Mesendoderm (in vitro differentiated cells): ENCODE results near the gene DCUN1D3.

Experiments used
- DNase-seq: peaks from one replicate; pipeline ENCODE4 v3.0.0; 2013
- H2AK5ac ChIP-seq: 2 replicates; pipeline ENCODE4 v1.6.1; 2013; ENCODE audit warnings: low read length, inconsistent platforms
- H2BK120ac ChIP-seq: 2 replicates; pipeline ENCODE4 v1.6.1; 2013; ENCODE audit warnings: low read depth, mild to moderate bottlenecking, low read length, moderate library complexity, mixed read lengths
- H2BK15ac ChIP-seq: replicated peaks from 2 replicates; pipeline ENCODE4 v1.6.1; 2013; ENCODE audit warnings: low read depth, mild to moderate bottlenecking, moderate library complexity
- H2BK5ac ChIP-seq: 2 replicates; pipeline ENCODE4 v1.6.1; 2013; ENCODE audit warnings: low read length, inconsistent platforms
- H3K18ac ChIP-seq: 2 replicates; pipeline ENCODE4 v1.6.1; 2013; ENCODE audit warnings: mild to moderate bottlenecking, low read length, mixed read lengths
- H3K23ac ChIP-seq: one replicate; pipeline ENCODE4 v1.6.1; 2013; ENCODE audit warnings: low read length
- H3K27ac ChIP-seq: 2 replicates; pipeline ENCODE4 v1.5.1; 2013; ENCODE audit warnings: low read depth, mild to moderate bottlenecking, inconsistent platforms, low read length, moderate library complexity
- H3K27me3 ChIP-seq: 2 replicates; pipeline ENCODE4 v1.6.1; 2013; ENCODE audit warnings: low read length, control low read depth, mild to moderate bottlenecking, inconsistent platforms; ENCODE audit not compliant: insufficient read depth, poor library complexity
- H3K36me3 ChIP-seq: 2 replicates; pipeline ENCODE4 v1.6.1; 2013; ENCODE audit warnings: low read length, inconsistent platforms; ENCODE audit not compliant: control insufficient read depth, insufficient read depth
- H3K4ac ChIP-seq: one replicate; pipeline ENCODE4 v1.6.1; 2013; ENCODE audit warnings: low read depth, mild to moderate bottlenecking, low read length, moderate library complexity
- H3K4me1 ChIP-seq: 2 replicates; pipeline ENCODE4 v1.6.1; 2013; ENCODE audit warnings: low read depth, low read length, inconsistent platforms; ENCODE audit not compliant: control insufficient read depth
- H3K4me2 ChIP-seq: 2 replicates; pipeline ENCODE4 v1.6.1; 2013; ENCODE audit warnings: low read length
- H3K4me3 ChIP-seq: 2 replicates; pipeline ENCODE4 v1.5.1; 2013; ENCODE audit warnings: mild to moderate bottlenecking, low read length
- H3K56ac ChIP-seq: one replicate; pipeline ENCODE4 v1.6.1; 2013; ENCODE audit warnings: low read length
- H3K79me1 ChIP-seq: 2 replicates; pipeline ENCODE4 v1.6.1; 2013; ENCODE audit warnings: low read length, inconsistent platforms
- H3K79me2 ChIP-seq: 2 replicates; pipeline ENCODE4 v1.6.1; 2013; ENCODE audit warnings: mild to moderate bottlenecking, low read length; ENCODE audit not compliant: control insufficient read depth, insufficient read depth
- H3K9ac ChIP-seq: 2 replicates; pipeline ENCODE4 v1.6.1; 2013; ENCODE audit warnings: low read length, inconsistent platforms
- H4K5ac ChIP-seq: one replicate; pipeline ENCODE4 v1.6.1; 2013; ENCODE audit warnings: low read length
- H4K8ac ChIP-seq: one replicate; pipeline ENCODE4 v1.6.1; 2013; ENCODE audit warnings: low read depth, mild to moderate bottlenecking, control low read depth, low read length, moderate library complexity
- WGBS: extraction: QIAGEN DNeasy Blood & Tissue Kit; methylation state at CpG from one replicate; pipeline ENCODE4 v1.1.7; 2013; ENCODE audit warnings: low lambda C conversion rate, missing lambda C conversion rate; ENCODE audit not compliant: insufficient coverage; ENCODE audit errors: extremely low coverage; 5-methylcytosine and 5-hydroxymethylcytosine counted together

The DCUN1D3 gene

DNA sequence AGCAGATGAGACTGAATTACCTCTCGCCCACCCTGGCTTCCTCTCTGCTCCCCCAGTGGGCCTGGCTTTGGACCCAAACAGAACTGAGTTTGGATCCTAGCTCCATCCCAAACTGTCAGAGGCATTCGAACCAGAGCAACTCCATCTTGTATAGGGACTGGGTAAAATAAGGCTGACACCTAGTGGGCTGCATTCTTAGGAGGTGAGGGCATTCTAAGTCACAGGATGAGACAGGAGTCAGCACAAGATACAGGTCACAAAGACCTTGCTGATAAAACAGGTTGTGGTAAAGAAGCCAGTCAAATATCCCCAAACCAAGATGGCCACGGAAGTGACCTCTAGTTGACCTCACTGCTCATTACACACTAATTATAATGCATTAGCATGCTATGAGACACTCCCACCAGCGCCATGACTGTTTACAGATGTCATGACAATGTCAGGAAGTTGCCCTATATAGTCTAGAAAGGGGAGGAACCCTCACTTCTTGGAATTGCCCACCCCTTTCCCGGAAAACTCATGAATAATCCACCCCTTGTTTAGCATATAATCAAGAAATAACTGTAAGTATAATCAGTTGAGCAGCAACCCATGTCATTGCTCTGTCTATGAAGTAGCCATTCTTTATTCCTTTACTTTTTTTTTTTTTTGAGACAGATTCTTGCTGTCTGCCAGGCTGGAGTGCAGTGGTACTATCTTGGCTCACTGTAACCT, 44.9 kb upstream of the DCUN1D3 start:
- Histone ChIP-seq H2BK5ac (no peak overlapping the region), H2BK120ac (no peak overlapping the region), H4K8ac (no peak overlapping the region), H3K4me3 (no peak overlapping the region), H3K9ac (no peak overlapping the region), H3K4me2 (no peak overlapping the region), H2BK15ac (no peak overlapping the region), H3K36me3 (no peaks in the 10 kb centered on the region), H3K4me1 (peaks cover 2% of the 10 kb centered on the region), H3K27me3 (no peaks in the 10 kb centered on the region), H3K4ac (no peak overlapping the region), H4K5ac (no peak overlapping the region), H2AK5ac (no peak overlapping the region), H3K56ac (no peak overlapping the region), H3K18ac (no peak overlapping the region), H3K79me2 (no peaks in the 10 kb centered on the region), H3K23ac (no peak overlapping the region), H3K27ac (no peak overlapping the region), H3K79me1 (no peaks in the 10 kb centered on the region)
- WGBS: no CpG with 5 or more reads among the region's 5 CpGs
- DNase-seq: peak; percentile 83

DNA sequence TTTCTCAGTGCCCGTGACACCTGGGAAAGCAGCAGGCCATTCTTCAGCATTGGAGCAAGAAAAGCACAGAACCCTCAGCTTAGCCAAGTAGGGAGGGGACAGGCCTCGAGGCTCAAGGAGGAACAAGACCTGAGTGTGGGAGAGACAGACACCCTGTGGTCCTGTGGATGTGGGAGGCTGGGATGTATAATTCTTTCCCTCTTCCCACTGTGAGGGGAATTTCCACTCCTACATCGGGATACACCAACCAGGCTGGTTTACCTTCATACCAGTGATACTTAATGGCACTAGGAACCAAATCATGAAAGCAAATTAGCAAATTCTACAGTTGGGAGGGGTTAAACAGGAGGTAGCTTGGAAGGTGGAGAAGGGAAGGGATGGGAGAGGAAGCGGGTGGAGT, 42.1 kb upstream of the DCUN1D3 start:
- H4K5ac ChIP-seq: no peak overlapping the region
- DNase-seq: no peak
- no peaks in the 10 kb centered on the region for H3K79me2 ChIP-seq
- H3K4ac ChIP-seq: no peak overlapping the region
- no peak overlapping the region for H3K18ac ChIP-seq
- H3K4me3 ChIP-seq: no peak overlapping the region
- H2BK5ac ChIP-seq: no peak overlapping the region
- no peak overlapping the region for H3K9ac ChIP-seq
- no CpG with 5 or more reads among the region's 4 CpGs for WGBS
- no peaks in the 10 kb centered on the region for H3K36me3 ChIP-seq
- H3K4me1 ChIP-seq: peaks cover 2% of the 10 kb centered on the region
- H3K4me2 ChIP-seq: no peak overlapping the region
- H2AK5ac ChIP-seq: no peak overlapping the region
- H3K56ac ChIP-seq: no peak overlapping the region
- H3K27me3 ChIP-seq: no peaks in the 10 kb centered on the region
- no peak overlapping the region for H2BK120ac ChIP-seq
- H3K27ac ChIP-seq: no peak overlapping the region
- H3K23ac ChIP-seq: no peak overlapping the region
- no peak overlapping the region for H2BK15ac ChIP-seq
- no peak overlapping the region for H4K8ac ChIP-seq
- H3K79me1 ChIP-seq: no peaks in the 10 kb centered on the region

DNA sequence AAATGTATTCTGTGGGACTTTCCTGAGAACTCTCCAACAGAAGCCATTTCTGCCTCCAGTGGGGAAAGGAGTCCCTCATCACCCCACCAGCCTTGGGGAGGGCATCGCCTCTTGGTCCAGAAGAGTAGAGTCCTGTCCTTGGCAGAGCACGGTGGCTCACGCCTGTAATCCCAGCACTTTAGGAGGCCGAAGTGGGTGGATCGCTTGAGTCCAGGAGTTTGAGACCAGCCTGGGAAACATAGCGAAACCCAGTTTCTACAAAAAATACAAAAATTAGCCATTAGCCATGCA, 41.4 kb upstream of the DCUN1D3 start:
- no peaks in the 10 kb centered on the region for H3K36me3 ChIP-seq
- H3K4ac ChIP-seq: no peak overlapping the region
- H3K79me1 ChIP-seq: no peaks in the 10 kb centered on the region
- no peak overlapping the region for H2AK5ac ChIP-seq
- WGBS: no CpG with 5 or more reads among the region's 6 CpGs
- H3K4me3 ChIP-seq: no peak overlapping the region
- no peak overlapping the region for H3K23ac ChIP-seq
- no peaks in the 10 kb centered on the region for H3K27me3 ChIP-seq
- H2BK5ac ChIP-seq: no peak overlapping the region
- no peak overlapping the region for H3K56ac ChIP-seq
- H3K79me2 ChIP-seq: no peaks in the 10 kb centered on the region
- no peak for DNase-seq
- peaks cover 2% of the 10 kb centered on the region for H3K4me1 ChIP-seq
- H4K8ac ChIP-seq: no peak overlapping the region
- no peak overlapping the region for H3K18ac ChIP-seq
- H2BK120ac ChIP-seq: no peak overlapping the region
- H3K27ac ChIP-seq: no peak overlapping the region
- H3K4me2 ChIP-seq: no peak overlapping the region
- no peak overlapping the region for H2BK15ac ChIP-seq
- no peak overlapping the region for H3K9ac ChIP-seq
- no peak overlapping the region for H4K5ac ChIP-seq

DNA sequence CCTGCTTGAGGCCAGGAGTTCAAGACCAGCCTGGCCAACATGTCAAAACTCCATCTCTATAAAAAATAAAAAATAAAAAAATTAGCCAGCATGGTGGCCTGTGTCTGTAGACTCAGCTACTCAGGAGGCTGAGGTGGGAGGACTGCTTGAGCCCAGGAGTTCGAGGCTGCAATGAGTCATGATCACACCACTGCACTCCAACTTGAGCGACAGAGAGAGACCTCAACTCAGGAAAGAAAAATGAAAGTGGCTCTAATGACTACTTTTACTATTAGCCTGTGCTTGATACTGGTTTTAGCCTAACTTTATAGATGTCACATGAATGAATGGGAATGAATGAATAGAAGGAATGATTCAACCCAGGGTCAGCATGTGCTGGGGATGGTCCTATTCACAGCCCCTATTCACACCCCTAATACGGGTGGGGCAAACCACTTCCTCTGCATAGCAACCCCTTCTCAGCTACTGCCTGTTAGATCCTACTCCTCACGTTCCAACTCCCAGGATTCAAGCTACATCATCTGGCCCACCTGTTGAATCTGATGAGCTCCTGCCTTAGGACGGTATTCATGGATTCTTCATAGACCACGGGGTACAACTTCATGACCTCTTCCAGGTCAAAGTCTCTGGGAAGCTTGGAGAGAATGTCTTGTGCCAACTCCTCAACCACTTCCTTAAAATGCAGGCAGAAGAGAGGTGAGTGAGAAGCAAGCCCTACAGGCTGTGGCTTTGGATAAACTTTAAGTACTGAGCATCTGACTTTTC, 40.9 kb upstream of the DCUN1D3 start:
- Histone ChIP-seq H3K18ac (no peak overlapping the region), H3K27me3 (no peaks in the 10 kb centered on the region), H3K4me1 (peaks cover 2% of the 10 kb centered on the region), H3K79me2 (no peaks in the 10 kb centered on the region), H3K23ac (no peak overlapping the region), H3K4ac (no peak overlapping the region), H3K79me1 (no peaks in the 10 kb centered on the region), H3K9ac (no peak overlapping the region), H3K27ac (no peak overlapping the region), H2BK15ac (no peak overlapping the region), H3K4me2 (no peak overlapping the region), H3K4me3 (no peak overlapping the region), H2BK5ac (no peak overlapping the region), H3K56ac (no peak overlapping the region), H2AK5ac (no peak overlapping the region), H4K8ac (no peak overlapping the region), H4K5ac (no peak overlapping the region), H2BK120ac (no peak overlapping the region), H3K36me3 (no peaks in the 10 kb centered on the region)
- DNase-seq: no peak
- WGBS: no CpG with 5 or more reads among the region's 6 CpGs

DNA sequence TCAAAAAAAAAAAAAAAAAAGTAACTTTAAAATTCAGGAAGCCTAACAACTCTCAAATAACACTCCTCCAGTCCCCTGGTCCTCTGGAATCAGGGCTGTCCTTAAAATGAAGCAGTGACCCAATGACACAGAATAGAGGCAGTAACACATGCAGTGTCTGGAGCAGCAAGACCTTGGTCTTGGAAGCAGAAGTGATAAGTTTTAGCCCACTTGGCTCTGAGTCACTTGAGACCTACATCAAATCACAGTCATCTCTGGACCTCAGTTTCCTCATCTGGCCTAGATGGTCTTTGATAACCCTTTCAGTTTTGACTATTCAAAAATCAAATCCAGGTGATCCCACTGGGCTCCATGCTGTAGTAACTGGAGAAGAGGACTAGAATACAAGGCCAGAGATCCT, 39.5 kb upstream of the DCUN1D3 start:
- Histone ChIP-seq H3K18ac (no peak overlapping the region), H3K79me2 (no peaks in the 10 kb centered on the region), H2BK120ac (no peak overlapping the region), H3K4ac (no peak overlapping the region), H3K79me1 (no peaks in the 10 kb centered on the region), H3K9ac (no peak overlapping the region), H3K56ac (no peak overlapping the region), H3K27me3 (no peaks in the 10 kb centered on the region), H3K36me3 (no peaks in the 10 kb centered on the region), H2BK5ac (no peak overlapping the region), H3K4me2 (no peak overlapping the region), H4K8ac (no peak overlapping the region), H2BK15ac (no peak overlapping the region), H3K4me3 (no peak overlapping the region), H3K27ac (no peak overlapping the region), H3K4me1 (peaks cover 2% of the 10 kb centered on the region), H4K5ac (no peak overlapping the region), H3K23ac (no peak overlapping the region), H2AK5ac (no peak overlapping the region)
- no peak for DNase-seq

DNA sequence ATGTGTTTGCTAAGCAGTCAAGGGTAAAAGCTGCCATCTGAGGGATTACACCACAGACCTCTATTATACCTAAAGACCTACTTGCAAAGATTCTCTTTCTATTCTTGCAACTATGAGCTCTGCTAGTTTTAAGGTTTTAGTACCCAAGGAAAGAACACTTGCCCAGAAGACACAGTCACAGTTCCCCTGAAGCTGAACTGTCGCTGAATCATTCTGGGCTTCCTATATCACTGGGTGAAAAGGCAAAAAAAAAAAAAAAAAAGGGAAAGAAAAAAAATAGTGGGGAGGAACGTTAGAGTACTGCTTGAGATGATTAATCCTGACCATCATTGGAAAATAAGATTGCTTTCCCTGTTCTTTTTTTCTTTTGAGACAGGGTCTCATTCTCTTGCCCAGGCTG, 38.3 kb upstream of the DCUN1D3 start:
- H3K9ac ChIP-seq: no peak overlapping the region
- DNase-seq: no peak
- H3K4ac ChIP-seq: no peak overlapping the region
- no peak overlapping the region for H3K27ac ChIP-seq
- no peak overlapping the region for H3K56ac ChIP-seq
- H3K23ac ChIP-seq: no peak overlapping the region
- no peaks in the 10 kb centered on the region for H3K79me1 ChIP-seq
- H3K4me3 ChIP-seq: no peak overlapping the region
- H3K36me3 ChIP-seq: no peaks in the 10 kb centered on the region
- H2BK120ac ChIP-seq: no peak overlapping the region
- H3K18ac ChIP-seq: no peak overlapping the region
- no peak overlapping the region for H2BK5ac ChIP-seq
- H3K27me3 ChIP-seq: no peaks in the 10 kb centered on the region
- no peak overlapping the region for H4K5ac ChIP-seq
- H3K4me1 ChIP-seq: peaks cover 2% of the 10 kb centered on the region
- H3K4me2 ChIP-seq: no peak overlapping the region
- no peak overlapping the region for H2AK5ac ChIP-seq
- WGBS: no CpG with 5 or more reads among the region's 2 CpGs
- no peak overlapping the region for H2BK15ac ChIP-seq
- H4K8ac ChIP-seq: no peak overlapping the region
- H3K79me2 ChIP-seq: no peaks in the 10 kb centered on the region
